ENCODE data around the gene BCAP31. TPM values are rescaled to one million over a fixed set of nuclear protein-coding genes. Genes with fewer than 3 reads are reported as not detected.
"Not testable (repeated sequence)": the region's sequence is repeated elsewhere in the genome, so short reads cannot be mapped to it uniquely, and the experiment has no call there.

BCAP31 gene
- total RNA-seq, 2 donors from 2014 or later = 64.6 TPM

GRCh38 chrX:153744210-153745066 lies 20.3 kb upstream of the BCAP31 start:
- ATAC-seq (no peak), DNase-seq (peak in 1 of 4 donors; percentile 22)
- H3K4me3 ChIP-seq = no peak overlapping the region
- WGBS, 2 donors = 40 to 44% methylated on average over 5 to 37 of the region's 38 CpGs
- no peaks in the 10 kb centered on the region for H3K9me3 ChIP-seq
- no peak overlapping the region for H3K27ac ChIP-seq
- TF ChIP-seq CTCF (IDR thresholded peaks at IDR 0.05) (no peak), POLR2A (IDR thresholded peaks at IDR 0.05) (no peak)
- no peaks in the 10 kb centered on the region for H3K27me3 ChIP-seq
- intact Hi-C loops (cut with DNase I) = no loop called here
- H3K4me1 ChIP-seq = no peaks in the 10 kb centered on the region
- H3K36me3 ChIP-seq (replicated peaks in 1 of 2; ENCODE audit: insufficient read depth in 1 of 2, low read depth in 2 of 2) = no peaks in the 10 kb centered on the region

GRCh38 chrX:153743468-153744209 lies 19.5 kb upstream of the BCAP31 start:
- H3K9me3 ChIP-seq; intact Hi-C loops (cut with DNase I); ATAC-seq; H3K27me3 ChIP-seq; H3K36me3 ChIP-seq (replicated peaks in 1 of 2; ENCODE audit: insufficient read depth in 1 of 2, low read depth in 2 of 2); H3K27ac ChIP-seq; H3K4me1 ChIP-seq; H3K4me3 ChIP-seq: not testable (repeated sequence)
- peak; percentile 34 to 77 (median 54) for DNase-seq
- WGBS, 2 donors = 63% methylated on average over 12 of the region's 35 CpGs; no CpG with 5 or more reads in 1 of the 2 donors

- intact Hi-C loops (cut with DNase I); ATAC-seq; H3K4me3 ChIP-seq; DNase-seq; H3K9me3 ChIP-seq; H3K27ac ChIP-seq; H3K36me3 ChIP-seq (replicated peaks in 1 of 2; ENCODE audit: insufficient read depth in 1 of 2, low read depth in 2 of 2); H3K4me1 ChIP-seq; H3K27me3 ChIP-seq: not testable (repeated sequence)
- 73% methylated on average over 17 of the region's 32 CpGs; no CpG with 5 or more reads in 1 of the 2 donors for WGBS, 2 donors
Observed at GRCh38 chrX:153742796-153743467, 18.7 kb upstream of the BCAP31 start.

- intact Hi-C loops (cut with DNase I); ATAC-seq; H3K27ac ChIP-seq: not testable (repeated sequence)
Observed at GRCh38 chrX:153742111-153742510, 17.9 kb upstream of the BCAP31 start.

GRCh38 chrX:153741446-153741845 lies 17.3 kb upstream of the BCAP31 start:
- WGBS, 2 donors = 60% methylated on average over 1 of the region's 14 CpGs; no CpG with 5 or more reads in 1 of the 2 donors
- Histone ChIP-seq H3K36me3 (replicated peaks in 1 of 2; ENCODE audit: insufficient read depth in 1 of 2, low read depth in 2 of 2) (no peaks in the 10 kb centered on the region), H3K4me3 (no peak overlapping the region), H3K4me1 (no peaks in the 10 kb centered on the region), H3K27me3 (no peaks in the 10 kb centered on the region), H3K27ac (no peak overlapping the region), H3K9me3 (no peaks in the 10 kb centered on the region)
- intact Hi-C loops (cut with DNase I) = no loop called here
- ATAC-seq = no peak
- no peak for DNase-seq
- TF ChIP-seq CTCF (IDR thresholded peaks at IDR 0.05) = no peak
- TF ChIP-seq POLR2A (IDR thresholded peaks at IDR 0.05) = no peak

More at GRCh38 chrX:153742111-153742510, 17.9 kb upstream of the BCAP31 start:
- not testable (repeated sequence) for H3K9me3 ChIP-seq; H3K4me3 ChIP-seq; DNase-seq; H3K36me3 ChIP-seq (replicated peaks in 1 of 2; ENCODE audit: insufficient read depth in 1 of 2, low read depth in 2 of 2); H3K4me1 ChIP-seq; H3K27me3 ChIP-seq
- 97% methylated on average over 3 of the region's 14 CpGs; no CpG with 5 or more reads in 1 of the 2 donors for WGBS, 2 donors
